HS-27A (cell line): ENCODE results near the gene NR0B1.

Experiments
- DNase-seq: peaks from one replicate; pipeline ENCODE4 v3.0.0-alpha.2; 2012; ENCODE audit warnings: low read depth, missing footprints

NR0B1 gene

DNA sequence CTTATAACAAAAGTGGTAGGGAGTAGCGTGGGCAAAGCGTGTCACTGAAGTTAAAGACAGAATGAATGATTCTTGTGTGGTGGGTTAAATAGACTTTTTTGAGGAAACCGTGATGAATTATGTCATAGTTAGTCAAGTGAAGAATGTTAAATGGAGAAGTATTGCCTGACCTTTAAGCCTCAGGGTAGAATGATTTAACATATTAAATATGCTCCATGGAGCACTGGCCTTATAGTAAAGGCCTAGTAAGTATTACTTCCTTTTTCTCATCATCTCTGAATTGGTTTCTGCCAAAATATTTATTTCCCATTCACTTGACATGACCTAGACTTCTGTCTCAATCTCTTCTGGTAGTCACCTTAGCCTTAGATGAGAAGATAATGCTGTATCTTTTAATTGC, 38.6 kb downstream of the NR0B1 start:
- no peak for DNase-seq

DNA sequence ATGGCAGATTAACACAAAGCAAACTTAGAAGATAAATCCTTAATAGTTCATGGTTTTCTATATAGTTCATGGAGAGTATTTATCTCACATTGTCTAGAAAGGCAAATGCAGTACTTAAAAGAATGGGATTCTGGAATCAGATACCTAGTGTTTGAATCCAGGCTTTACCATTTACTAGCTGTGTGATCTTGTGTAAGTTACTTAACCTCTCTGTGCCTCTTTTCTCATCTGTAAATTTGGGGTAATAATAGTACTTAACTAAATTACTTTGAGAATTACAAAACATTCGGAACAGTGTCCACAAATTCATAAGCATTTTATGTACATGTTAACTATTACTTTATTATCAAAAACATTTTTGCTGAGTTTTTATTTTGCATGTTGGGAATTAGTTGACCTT, 46.4 kb downstream of the NR0B1 start:
- DNase-seq, result no peak

DNA sequence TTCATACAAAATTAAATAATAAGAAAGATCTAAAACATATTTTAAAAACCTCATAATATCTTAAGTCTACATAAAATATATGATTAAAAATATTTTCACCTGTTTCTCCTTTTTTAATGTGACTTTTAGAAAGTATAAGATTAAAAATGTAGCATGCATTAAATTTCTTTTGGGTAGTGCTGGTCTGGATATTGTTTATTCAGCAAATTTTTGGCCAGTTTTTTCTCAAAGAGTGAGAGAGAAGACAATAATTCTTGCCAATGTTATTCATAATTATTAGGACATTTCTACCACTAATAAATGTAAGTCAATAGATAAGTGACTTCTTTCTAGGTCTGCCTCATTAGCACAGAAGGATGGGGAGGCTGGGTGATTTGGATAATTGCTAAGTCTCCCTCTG, 48.2 kb downstream of the NR0B1 start:
- DNase-seq, result no peak

DNA sequence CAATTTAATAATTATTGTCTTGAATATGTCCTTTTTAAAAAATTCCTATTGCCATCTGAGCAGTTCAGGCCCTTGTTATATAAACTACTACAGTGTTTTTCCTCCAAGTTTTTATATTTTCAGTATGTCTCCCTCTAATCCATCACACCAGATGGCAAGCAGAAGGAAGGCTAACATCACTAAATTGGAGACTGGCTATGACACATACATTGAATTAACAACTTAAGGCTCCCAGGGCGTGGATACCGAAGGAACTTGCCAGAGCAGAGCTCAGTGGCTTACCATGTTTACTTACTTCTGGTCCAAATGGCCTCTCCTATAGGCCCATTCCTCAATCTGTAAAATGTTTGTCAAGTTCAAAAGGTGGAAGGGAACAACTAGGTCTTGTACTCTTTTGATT, 49.3 kb downstream of the NR0B1 start:
- DNase-seq, result no peak
